Peyer's patch (tissue), 4 donors: ENCODE data around the gene FUCA2.

ENCODE experiments used
- CTCF ChIP-seq, 6 experiments: fragments of 450-650 bp in 4 of 6; fragments of 200-600 bp in 2 of 6; sonication (generic) in 1 of 6; IDR thresholded peaks; one replicate each; pipeline ENCODE4 v1.5.1; 2017 to 2019; ENCODE audit warnings: antibody characterized with exemption in 6 of 6, mild to moderate bottlenecking in 3 of 6, moderate library complexity in 1 of 6
- POLR2A ChIP-seq, 2 donors: fragments of 450-650 bp; IDR thresholded peaks; one replicate each; pipeline ENCODE4 v1.5.1; 2017; ENCODE audit warnings: antibody characterized with exemption in 2 of 2, mild to moderate bottlenecking in 2 of 2, moderate library complexity in 2 of 2

GRCh38 chr6:143536866-143537691 is 25.6 kb upstream of the FUCA2 start:
- TF ChIP-seq CTCF (IDR thresholded peaks at IDR 0.05) (peak in 4 of 6 experiments; percentile 42 to 53 (median 50)), POLR2A (IDR thresholded peaks at IDR 0.05) (peak; percentile 28 to 32)
